Adrenal gland (tissue), 5 donors: ENCODE measurements around the gene KRTCAP2.

ENCODE experiments used
- POLR2A ChIP-seq, 2 donors: fragments of 450-650 bp; IDR thresholded peaks; one replicate each; pipeline ENCODE4 v1.6.1; 2017; ENCODE audit warnings: antibody characterized with exemption in 2 of 2, mild to moderate bottlenecking in 2 of 2, moderate library complexity in 1 of 2
- TF ChIP-seq, protein P1 (sequence below), 6 experiments: fragments of 450-650 bp in 4 of 6; fragments of 200-600 bp in 2 of 6; sonication (generic) in 1 of 6; IDR thresholded peaks; 1 replicate in 5 of 6; 2 replicates in 1 of 6; pipeline versions ENCODE4 v1.5.1 to v1.8.0; 2016 to 2021; ENCODE audit warnings: antibody characterized with exemption in 6 of 6, mild to moderate bottlenecking in 2 of 6, moderate library complexity in 1 of 6
- donor health status: DM: no; HTN: no; CAD: no.

DNA sequence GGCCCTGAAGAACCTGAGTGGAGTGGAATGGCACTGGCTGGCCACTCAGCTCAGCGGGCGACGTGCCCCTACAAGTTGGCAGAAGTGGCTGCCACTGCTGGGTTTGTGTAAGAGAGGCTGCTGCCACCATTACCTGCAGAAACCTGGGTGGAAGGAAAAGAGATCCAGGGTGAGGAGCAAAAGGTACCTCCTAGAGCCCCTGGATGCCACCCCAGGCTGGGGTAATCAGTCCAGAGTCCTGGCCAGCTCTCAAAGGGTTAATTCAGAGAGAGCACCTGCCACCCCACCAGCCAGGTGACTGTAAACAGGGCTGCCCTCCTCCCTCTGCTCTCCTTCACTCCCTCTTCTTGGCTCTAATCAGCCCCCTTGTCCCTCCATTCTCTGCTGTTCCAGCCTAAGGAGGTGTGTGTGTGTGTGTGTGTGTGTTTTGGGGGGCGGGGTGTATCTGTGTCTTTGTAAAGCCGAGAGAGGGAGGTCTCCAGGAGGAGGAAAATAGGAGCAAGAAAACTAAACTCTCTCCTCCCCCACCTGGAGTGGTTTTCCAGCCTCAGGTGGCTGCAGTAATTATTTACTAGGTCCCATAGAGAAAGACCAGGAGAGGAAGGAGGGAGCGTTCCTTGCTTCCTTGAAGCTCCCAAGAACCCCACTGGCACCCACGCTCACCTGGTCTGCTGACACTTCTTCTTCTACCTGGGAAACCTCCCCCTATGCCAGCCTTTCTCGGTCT is 13.1 kb upstream of the KRTCAP2 start:
- TF ChIP-seq, protein P1, sequence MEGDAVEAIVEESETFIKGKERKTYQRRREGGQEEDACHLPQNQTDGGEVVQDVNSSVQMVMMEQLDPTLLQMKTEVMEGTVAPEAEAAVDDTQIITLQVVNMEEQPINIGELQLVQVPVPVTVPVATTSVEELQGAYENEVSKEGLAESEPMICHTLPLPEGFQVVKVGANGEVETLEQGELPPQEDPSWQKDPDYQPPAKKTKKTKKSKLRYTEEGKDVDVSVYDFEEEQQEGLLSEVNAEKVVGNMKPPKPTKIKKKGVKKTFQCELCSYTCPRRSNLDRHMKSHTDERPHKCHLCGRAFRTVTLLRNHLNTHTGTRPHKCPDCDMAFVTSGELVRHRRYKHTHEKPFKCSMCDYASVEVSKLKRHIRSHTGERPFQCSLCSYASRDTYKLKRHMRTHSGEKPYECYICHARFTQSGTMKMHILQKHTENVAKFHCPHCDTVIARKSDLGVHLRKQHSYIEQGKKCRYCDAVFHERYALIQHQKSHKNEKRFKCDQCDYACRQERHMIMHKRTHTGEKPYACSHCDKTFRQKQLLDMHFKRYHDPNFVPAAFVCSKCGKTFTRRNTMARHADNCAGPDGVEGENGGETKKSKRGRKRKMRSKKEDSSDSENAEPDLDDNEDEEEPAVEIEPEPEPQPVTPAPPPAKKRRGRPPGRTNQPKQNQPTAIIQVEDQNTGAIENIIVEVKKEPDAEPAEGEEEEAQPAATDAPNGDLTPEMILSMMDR (IDR thresholded peaks at IDR 0.05) = no peak
- TF ChIP-seq POLR2A (IDR thresholded peaks at IDR 0.05) = no peak
